ENCODE data around the gene RNF25.

GRCh38 chr2:218631837-218632236 lies 40.0 kb downstream of the RNF25 start:
- TF ChIP-seq ZNF777 (tag by site-specific recombination; IDR thresholded peaks at IDR 0.05; ENCODE audit: borderline replicate concordance) (no peak), SP7 (tag by site-specific recombination; IDR thresholded peaks at IDR 0.05) (no peak), ZBTB7A (tag by site-specific recombination; IDR thresholded peaks at IDR 0.05; ENCODE audit: low read depth) (no peak)
